ENCODE results near the gene ZNF138.
"Not testable (repeated sequence)": the region's sequence is repeated elsewhere in the genome, so short reads cannot be mapped to it uniquely, and the experiment has no call there.

The ZNF138 gene

DNA sequence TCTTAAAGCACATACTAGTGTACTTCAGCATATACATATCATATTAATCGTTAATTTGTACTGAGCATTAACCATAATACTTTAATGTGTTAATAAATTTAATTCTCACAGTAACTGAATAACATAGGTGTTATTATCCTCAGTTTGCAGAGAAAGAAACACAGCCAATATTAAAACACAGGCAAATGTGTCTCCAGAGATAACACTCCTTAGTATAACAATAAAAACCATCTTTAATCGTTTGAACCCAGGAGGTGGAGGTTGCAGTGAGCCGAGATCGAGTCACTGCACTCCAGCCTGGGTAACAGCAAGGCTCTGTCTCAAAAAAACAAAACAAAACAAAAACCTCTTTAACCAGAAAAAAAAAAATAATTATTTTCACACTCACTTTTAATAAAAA, 59.5 kb downstream of the ZNF138 start:
- CTCF ChIA-PET, result no interaction called here
- TF ChIP-seq, protein P1, sequence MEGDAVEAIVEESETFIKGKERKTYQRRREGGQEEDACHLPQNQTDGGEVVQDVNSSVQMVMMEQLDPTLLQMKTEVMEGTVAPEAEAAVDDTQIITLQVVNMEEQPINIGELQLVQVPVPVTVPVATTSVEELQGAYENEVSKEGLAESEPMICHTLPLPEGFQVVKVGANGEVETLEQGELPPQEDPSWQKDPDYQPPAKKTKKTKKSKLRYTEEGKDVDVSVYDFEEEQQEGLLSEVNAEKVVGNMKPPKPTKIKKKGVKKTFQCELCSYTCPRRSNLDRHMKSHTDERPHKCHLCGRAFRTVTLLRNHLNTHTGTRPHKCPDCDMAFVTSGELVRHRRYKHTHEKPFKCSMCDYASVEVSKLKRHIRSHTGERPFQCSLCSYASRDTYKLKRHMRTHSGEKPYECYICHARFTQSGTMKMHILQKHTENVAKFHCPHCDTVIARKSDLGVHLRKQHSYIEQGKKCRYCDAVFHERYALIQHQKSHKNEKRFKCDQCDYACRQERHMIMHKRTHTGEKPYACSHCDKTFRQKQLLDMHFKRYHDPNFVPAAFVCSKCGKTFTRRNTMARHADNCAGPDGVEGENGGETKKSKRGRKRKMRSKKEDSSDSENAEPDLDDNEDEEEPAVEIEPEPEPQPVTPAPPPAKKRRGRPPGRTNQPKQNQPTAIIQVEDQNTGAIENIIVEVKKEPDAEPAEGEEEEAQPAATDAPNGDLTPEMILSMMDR (conservative IDR thresholded peaks at IDR 0.05; ENCODE audit: low read depth), result no peak
- POLR2A ChIA-PET (ENCODE audit: low non-redundant PET), result interaction anchor here (0.6 kb wide), 1 partner anchor 65 kb away, joined by 4 read pairs; no protein-coding TSS in a partner anchor
- no peak for DNase-seq (ENCODE audit: low spot score)
- H3K27ac ChIP-seq, result no peak overlapping the region

DNA sequence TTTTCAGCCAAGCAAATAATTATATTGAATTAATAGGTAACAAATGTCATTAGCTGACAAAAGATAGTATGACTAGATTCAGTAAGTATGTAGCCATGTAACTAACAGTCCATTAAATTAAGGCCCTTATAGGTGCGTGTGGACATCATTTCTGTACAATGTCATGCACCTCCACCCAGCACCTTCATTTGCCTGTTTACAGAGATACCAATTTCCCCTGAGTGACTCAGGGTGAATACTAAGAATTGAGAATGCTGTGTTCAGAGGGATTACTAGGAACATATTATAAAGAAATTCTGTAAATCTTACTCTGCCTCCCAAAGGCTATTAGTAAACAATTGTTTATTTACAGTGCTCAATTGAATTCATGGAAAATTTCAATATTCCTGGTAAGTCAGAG, 60.7 kb downstream of the ZNF138 start:
- ChIA-PET POLR2A (ENCODE audit: low non-redundant PET) (no interaction called here), CTCF (no interaction called here)
- no peak for DNase-seq (ENCODE audit: low spot score)
- TF ChIP-seq, protein P1 (conservative IDR thresholded peaks at IDR 0.05; ENCODE audit: low read depth), result no peak
- H3K27ac ChIP-seq, result no peak overlapping the region

DNA sequence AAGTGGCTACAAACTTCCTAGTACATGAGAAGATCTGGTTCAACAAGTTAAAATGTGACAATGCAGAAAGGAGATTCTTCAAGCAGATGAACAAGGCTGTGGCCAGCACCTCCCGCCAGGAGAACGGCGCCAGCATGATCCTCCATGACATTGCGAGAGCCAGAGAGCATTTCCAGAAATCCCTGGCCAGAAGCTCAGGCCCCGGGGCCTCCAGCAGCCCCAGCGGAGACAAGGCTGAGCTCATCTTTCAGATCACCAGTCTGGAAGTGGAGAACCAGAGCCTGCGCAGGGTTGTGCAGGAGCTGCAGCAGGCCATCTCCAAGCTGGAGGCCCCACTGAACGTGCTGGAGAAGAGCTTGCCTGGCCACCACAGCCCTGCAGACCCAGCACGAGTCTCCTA, 68.8 kb downstream of the ZNF138 start:
- CTCF ChIA-PET, result no interaction called here
- no peak overlapping the region for H3K27ac ChIP-seq
- DNase-seq (ENCODE audit: low spot score), result no peak
- POLR2A ChIA-PET (ENCODE audit: low non-redundant PET), result no interaction called here
- TF ChIP-seq, protein P1 (conservative IDR thresholded peaks at IDR 0.05; ENCODE audit: low read depth), result no peak

DNA sequence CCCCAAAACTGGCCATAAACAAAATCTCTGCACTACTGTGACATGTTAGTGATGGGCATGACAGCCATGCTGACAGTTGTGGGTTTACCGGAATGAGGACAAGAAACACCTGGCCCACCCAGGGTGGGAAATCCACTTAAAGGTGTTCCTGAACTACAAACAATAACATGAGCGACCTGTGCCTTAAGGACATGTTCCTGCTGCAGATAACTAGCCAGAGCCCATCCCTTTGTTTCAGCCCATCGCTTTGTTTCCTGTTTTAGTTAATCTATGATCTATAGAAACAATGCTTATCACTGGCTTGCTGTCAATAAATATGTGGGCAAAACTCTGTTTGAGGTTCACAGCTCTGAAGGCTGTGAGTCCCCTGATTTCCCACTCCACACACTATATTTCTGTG, 69.3 kb downstream of the ZNF138 start:
- POLR2A ChIA-PET (ENCODE audit: low non-redundant PET); H3K27ac ChIP-seq; CTCF ChIA-PET; DNase-seq (ENCODE audit: low spot score): not testable (repeated sequence)

DNA sequence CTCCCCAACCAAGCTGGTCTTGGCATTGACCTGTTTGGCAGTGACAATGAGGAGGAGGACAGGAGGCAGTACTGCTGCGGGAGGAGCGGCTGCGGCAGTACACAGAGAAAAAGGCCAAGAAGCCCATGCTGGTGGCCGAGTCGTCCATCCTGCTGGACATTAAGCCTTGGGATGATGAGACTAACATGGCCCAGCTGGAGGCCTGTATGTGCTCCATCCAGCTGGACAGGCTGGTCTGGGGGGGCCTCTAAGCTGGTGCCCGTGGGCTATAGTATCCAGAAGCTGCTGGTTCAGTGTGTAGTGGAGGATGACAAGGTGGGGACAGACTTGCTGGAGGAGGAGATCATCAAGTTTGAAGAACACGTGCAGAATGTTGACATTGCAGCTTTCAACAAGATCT, 69.7 kb downstream of the ZNF138 start:
- no peak overlapping the region for H3K27ac ChIP-seq
- TF ChIP-seq, protein P1 (conservative IDR thresholded peaks at IDR 0.05; ENCODE audit: low read depth), result no peak
- POLR2A ChIA-PET (ENCODE audit: low non-redundant PET), result no interaction called here
- DNase-seq (ENCODE audit: low spot score), result no peak
- CTCF ChIA-PET, result no interaction called here

DNA sequence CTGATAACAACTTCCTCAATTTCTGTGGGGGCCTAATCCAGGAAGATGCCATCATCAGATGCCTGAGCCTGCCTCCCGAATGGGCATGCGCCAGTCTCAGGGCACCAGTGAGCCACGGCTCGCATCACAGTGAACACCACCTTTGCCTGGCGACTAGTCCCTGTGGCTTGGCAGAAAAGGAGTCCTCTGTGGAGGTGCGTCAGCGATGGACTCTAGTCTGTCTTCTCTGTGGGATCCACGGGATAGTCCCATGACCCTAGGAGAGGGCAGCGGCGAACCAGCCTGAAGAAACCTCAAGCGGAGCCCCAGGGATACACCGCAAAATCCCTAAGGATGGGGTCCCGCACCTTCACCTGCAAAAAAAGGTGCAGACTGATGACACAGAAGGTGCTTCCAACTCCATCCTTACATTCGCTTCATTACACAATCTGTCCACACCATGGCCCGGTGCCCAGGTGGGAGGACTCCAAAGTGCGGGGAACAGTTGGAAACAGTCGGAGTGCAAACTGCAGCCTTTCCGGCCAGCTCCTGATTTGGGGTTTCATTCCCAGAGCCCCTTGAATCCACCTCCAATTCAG, 73.7 kb downstream of the ZNF138 start:
- TF ChIP-seq, protein P1 (conservative IDR thresholded peaks at IDR 0.05; ENCODE audit: low read depth), result no peak
- ChIA-PET CTCF (no interaction called here), POLR2A (ENCODE audit: low non-redundant PET) (no interaction called here)
- DNase-seq (ENCODE audit: low spot score), result no peak
- no peak overlapping the region for H3K27ac ChIP-seq

DNA sequence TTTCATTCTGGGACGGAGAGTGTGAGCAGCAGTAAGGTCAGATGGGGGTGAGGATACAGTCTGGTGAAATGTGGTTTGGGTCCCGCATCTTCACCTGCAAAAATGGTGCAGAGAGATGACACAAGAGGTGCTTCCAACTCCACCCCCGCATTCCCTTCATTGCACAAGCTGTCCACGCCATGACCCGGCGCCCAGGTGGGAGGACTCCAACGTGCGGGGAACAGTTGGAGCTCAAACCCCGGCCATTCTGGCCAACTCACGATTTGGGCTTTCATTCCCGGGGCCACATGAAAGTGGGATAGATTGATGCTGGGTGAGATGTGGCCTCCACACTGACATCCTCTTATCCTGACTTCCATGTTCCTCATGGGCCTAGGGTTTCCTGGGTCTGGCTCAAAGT, 74.3 kb downstream of the ZNF138 start:
- DNase-seq (ENCODE audit: low spot score), result no peak
- POLR2A ChIA-PET (ENCODE audit: low non-redundant PET), result no interaction called here
- CTCF ChIA-PET, result no interaction called here
- TF ChIP-seq, protein P1 (conservative IDR thresholded peaks at IDR 0.05; ENCODE audit: low read depth), result no peak
- no peak overlapping the region for H3K27ac ChIP-seq
